Right lobe of liver (tissue), 6 donors: Measurements from ENCODE around the gene RAB11FIP3. TPM values are rescaled to one million over a fixed set of nuclear protein-coding genes. Genes with fewer than 3 reads are reported as not detected.

Experiments
- ATAC-seq, 4 donors: fragments of 200-7000 bp; cut with Tn5 transposase; one replicate each; pipeline ENCODE4 v1.9.1; 2020; ENCODE audit warnings: mild to moderate bottlenecking in 4 of 4, moderate library complexity in 4 of 4
- DNase-seq, 3 donors: peaks; one replicate each; pipeline ENCODE4 v3.0.0-alpha.2; 2020
- H3K27ac ChIP-seq, 3 donors: fragments of 200-600 bp; one replicate each; pipeline ENCODE4 v1.8.0; 2022
- H3K27me3 ChIP-seq, 2 donors: fragments of 200-600 bp; one replicate each; pipeline ENCODE4 v1.8.0; 2022
- H3K36me3 ChIP-seq, 4 donors: fragments of 200-600 bp; sonication (generic) in 1 of 4; one replicate each; pipeline versions ENCODE4 v1.5.1 to v1.8.0; 2017 to 2022; ENCODE audit warnings: control low read depth in 1 of 4
- H3K4me1 ChIP-seq, 4 donors: fragments of 200-600 bp; sonication (generic) in 1 of 4; one replicate each; pipeline versions ENCODE4 v1.5.1 to v1.8.0; 2017 to 2022; ENCODE audit warnings: control low read depth in 1 of 4
- H3K4me3 ChIP-seq, 3 donors: fragments of 200-600 bp; one replicate each; pipeline ENCODE4 v1.8.0; 2022
- H3K9me3 ChIP-seq, 4 donors: fragments of 200-600 bp; sonication (generic) in 1 of 4; one replicate each; pipeline versions ENCODE4 v1.5.1 to v1.8.0; 2017 to 2022; ENCODE audit warnings: control low read depth in 1 of 4
- POLR2A ChIP-seq: fragments of 450-650 bp; IDR thresholded peaks from one replicate; pipeline ENCODE4 v1.6.1; 2017; ENCODE audit warnings: antibody characterized with exemption, mild to moderate bottlenecking
- WGBS: methylation state at CpG from one replicate; pipeline ENCODE4 v1.1.6; 2018; ENCODE audit warnings: low coverage, low lambda C conversion rate; ENCODE audit not compliant: insufficient coverage; ENCODE audit errors: missing lambda C conversion rate; 5-methylcytosine and 5-hydroxymethylcytosine counted together
- intact Hi-C, 2 donors: fragments of 100-400 bp; cut with DNase I; formaldehyde crosslinking; loops; one replicate each; pipeline versions ENCODE4 v1.11.2 to v1.14.1; 2022
- total RNA-seq, 6 experiments: library from RNA; depleted of rRNA in 2 of 6; stranded (reverse); fragments of >200 nt in 2 of 6; fragmentation: NEBNext Ultra II Directional in 3 of 6; extraction: Animal tissue kit (Norgen Biotek cat#: 25700) in 3 of 6; gene quantifications; one replicate each; pipeline versions ENCODE4 v1.1.0 to v1.2.4, GENCODE V29; 2016 to 2023
- TF ChIP-seq, protein P1 (sequence below), 4 donors: fragments of 200-600 bp in 3 of 4; fragments of 450-650 bp in 1 of 4; IDR thresholded peaks; one replicate each; pipeline versions ENCODE4 v1.5.1 to v1.8.0; 2016 to 2022; ENCODE audit warnings: antibody characterized with exemption in 4 of 4, mild to moderate bottlenecking in 2 of 4
- donor health status: DM: no; HTN: yes; CAD: no.
- donor health status: DM: no; HTN: no; CAD: no.
- donor health status: DM: no; HTN: no; CAD: no.
- donor health status: DM: no; HTN: yes; CAD: no.
- donor health status: DM: no; HTN: yes; CAD: no.

Gene RAB11FIP3
- total RNA-seq, 6 experiments from 2014 or later: 19.5 to 38.3 (median 25.5) TPM

DNA sequence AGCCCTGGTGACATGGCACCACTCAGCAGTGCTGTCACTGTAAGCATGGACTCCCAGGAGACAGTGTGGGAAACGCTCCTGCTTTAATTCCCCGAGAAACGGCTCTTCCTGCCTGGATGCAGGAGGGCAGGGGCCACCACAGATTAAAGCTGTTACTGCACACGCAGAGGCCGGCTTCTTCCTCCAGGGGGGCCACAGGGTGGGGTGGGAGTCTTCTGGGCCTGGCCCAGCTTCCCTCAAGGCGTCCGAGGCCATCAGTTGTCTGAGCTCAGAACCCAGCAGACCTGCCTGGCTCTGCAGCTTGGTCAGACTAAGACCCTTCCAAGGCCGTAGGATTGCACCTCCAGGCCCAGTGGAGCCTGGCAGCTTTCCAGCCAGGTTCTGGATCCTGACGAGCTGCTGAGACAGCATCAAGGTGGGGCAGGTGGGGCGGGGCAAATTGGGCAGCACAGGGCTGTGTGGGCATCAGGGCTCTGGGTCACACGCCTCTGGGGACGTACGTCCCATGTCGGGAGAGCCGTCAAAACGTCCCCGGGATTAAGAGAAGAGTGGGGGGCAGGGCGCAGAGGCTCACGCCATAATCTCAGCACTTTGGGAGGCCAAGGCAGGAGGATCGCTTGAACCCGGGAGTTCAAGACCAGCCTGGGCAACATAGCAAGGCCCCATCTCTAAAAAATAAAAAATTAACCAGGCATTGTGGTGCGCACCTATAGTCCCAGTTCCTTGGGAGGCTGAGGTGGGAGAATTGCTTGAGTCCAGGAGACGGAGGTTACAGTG, 97.1 kb downstream of the RAB11FIP3 start:
- peaks cover 0 to 12% (median 4%) of the 10 kb centered on the region in 4 donors for H3K4me1 ChIP-seq
- H3K27me3 ChIP-seq: no peaks in the 10 kb centered on the region
- H3K4me3 ChIP-seq: no peak overlapping the region
- no peaks in the 10 kb centered on the region for H3K9me3 ChIP-seq
- WGBS: 80% methylated on average over 9 of the region's 23 CpGs
- no peak for ATAC-seq
- H3K36me3 ChIP-seq: peaks cover 3 to 25% (median 5%) of the 10 kb centered on the region in 4 donors
- intact Hi-C loops: no loop called here
- no peak overlapping the region for H3K27ac ChIP-seq
- no peak for DNase-seq
- TF ChIP-seq POLR2A: no peak
- TF ChIP-seq, protein P1, sequence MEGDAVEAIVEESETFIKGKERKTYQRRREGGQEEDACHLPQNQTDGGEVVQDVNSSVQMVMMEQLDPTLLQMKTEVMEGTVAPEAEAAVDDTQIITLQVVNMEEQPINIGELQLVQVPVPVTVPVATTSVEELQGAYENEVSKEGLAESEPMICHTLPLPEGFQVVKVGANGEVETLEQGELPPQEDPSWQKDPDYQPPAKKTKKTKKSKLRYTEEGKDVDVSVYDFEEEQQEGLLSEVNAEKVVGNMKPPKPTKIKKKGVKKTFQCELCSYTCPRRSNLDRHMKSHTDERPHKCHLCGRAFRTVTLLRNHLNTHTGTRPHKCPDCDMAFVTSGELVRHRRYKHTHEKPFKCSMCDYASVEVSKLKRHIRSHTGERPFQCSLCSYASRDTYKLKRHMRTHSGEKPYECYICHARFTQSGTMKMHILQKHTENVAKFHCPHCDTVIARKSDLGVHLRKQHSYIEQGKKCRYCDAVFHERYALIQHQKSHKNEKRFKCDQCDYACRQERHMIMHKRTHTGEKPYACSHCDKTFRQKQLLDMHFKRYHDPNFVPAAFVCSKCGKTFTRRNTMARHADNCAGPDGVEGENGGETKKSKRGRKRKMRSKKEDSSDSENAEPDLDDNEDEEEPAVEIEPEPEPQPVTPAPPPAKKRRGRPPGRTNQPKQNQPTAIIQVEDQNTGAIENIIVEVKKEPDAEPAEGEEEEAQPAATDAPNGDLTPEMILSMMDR (IDR thresholded peaks at IDR 0.05): no peak

DNA sequence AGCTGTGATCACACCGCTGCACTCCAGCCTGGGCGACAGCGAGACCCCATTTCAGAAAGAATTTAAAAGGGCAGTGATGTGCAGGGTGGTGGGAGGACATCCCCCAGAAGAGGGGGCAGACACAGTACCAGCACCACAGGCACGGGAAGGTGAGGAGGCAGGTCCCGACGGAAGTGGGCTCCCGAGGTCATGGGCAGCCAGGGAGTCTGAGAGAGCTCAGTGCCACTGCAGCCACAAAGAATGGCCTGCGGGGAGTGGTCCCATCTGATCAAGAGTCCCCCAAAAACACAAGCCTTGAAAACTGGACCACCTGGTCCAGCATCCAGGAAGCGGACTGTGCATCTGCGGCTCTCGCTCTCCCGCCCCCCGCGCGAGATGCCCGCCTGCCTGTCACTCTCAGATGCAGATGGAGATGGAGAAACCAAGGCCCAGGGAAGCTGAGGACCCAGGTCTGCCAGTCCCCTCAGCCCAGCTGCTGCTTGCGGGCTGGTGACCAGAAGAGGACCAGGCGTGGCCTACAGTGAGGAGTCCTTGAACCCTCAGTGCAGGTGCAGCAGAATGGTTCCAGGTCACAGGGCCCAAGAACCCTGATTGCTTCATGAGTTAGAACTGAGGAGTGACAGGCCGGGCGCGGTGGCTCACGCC, 97.8 kb downstream of the RAB11FIP3 start:
- TF ChIP-seq POLR2A: no peak
- TF ChIP-seq, protein P1 (IDR thresholded peaks at IDR 0.05): no peak
- intact Hi-C loops: no loop called here
- WGBS: 79% methylated on average over 5 of the region's 22 CpGs

DNA sequence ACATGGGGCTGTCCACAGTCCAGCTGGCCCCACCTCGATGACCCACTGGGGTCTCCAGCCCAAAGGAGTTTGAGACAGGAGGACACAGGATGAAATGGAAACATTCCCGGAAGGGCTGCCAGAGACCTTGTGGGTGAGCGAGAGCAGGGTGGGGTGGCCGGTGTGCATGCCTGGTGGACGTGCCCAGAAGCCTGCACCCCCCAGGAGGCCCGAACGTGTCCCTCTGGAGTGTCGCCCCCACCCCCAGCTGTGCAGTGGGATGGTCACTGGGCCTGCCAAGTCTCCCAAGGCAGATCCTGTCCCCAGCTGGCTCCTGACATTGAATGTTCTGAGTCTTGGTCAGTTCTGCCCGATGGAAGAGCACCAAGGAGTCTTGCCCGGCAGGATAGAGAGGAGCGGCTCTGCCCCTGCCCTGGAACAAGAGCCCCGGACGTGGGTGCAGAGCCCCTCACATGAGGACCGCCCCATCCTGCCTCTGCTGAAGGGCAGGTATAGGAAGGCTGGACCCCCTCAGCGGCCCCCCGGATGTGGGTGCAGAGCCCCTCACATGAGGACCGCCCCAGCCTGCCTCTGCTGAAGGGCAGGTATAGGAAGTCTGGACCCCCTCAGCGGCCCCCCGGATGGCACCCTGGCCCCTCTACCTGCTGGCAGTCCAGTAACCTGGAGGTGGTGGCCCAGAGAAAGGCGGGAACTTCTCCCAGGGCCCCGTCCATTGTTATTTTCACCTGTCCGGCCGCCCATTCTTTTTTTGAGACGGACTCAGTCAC, 99.0 kb downstream of the RAB11FIP3 start:
- H3K9me3 ChIP-seq: no peaks in the 10 kb centered on the region
- no peak overlapping the region for H3K4me3 ChIP-seq
- TF ChIP-seq, protein P1 (IDR thresholded peaks at IDR 0.05): no peak
- TF ChIP-seq POLR2A: no peak
- ATAC-seq (no peak), DNase-seq (no peak)
- H3K4me1 ChIP-seq: peaks cover 0 to 21% (median 12%) of the 10 kb centered on the region in 4 donors
- 95% methylated on average over 10 of the region's 24 CpGs for WGBS
- H3K27me3 ChIP-seq: no peaks in the 10 kb centered on the region
- intact Hi-C loops: no loop called here
- H3K27ac ChIP-seq: no peak overlapping the region
- peaks cover 0 to 16% (median 4%) of the 10 kb centered on the region in 4 donors for H3K36me3 ChIP-seq

More for the DNA sequence above, 97.8 kb downstream of the RAB11FIP3 start:
- H3K27me3 ChIP-seq: no peaks in the 10 kb centered on the region
- peaks cover 3 to 25% (median 5%) of the 10 kb centered on the region in 4 donors for H3K36me3 ChIP-seq
- ATAC-seq: no peak
- H3K27ac ChIP-seq: no peak overlapping the region
- H3K9me3 ChIP-seq: no peaks in the 10 kb centered on the region
- H3K4me1 ChIP-seq: peaks cover 0 to 12% (median 4%) of the 10 kb centered on the region in 4 donors
- H3K4me3 ChIP-seq: no peak overlapping the region
- no peak for DNase-seq

DNA sequence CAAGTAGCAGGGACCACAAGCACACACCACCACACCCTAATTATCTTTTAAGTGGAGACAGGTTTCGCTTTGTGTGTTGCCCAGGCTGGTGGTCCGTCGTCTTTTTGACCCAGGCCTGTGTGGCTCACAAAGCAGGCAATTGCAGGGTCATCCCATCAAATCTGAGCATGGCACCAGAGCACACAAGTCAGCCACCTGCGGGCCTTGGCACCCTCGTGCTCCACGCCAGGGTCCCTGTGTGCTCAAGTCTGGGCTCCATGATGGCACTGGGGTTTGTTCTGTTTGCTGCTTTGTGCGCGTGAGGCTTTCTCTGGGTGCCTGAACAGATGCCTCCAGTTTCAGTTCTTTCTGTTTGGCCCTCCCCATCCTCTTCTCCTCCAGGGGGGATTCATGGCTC, 99.7 kb downstream of the RAB11FIP3 start:
- Histone ChIP-seq H3K27me3 (no peaks in the 10 kb centered on the region), H3K36me3 (peaks cover 0 to 10% (median 4%) of the 10 kb centered on the region in 4 donors), H3K4me3 (no peak overlapping the region), H3K27ac (no peak overlapping the region), H3K4me1 (peaks cover 0 to 26% (median 13%) of the 10 kb centered on the region in 4 donors), H3K9me3 (no peaks in the 10 kb centered on the region)
- TF ChIP-seq, protein P1 (IDR thresholded peaks at IDR 0.05): no peak
- no peak for TF ChIP-seq POLR2A
- WGBS: 92% methylated on average over 4 of the region's 8 CpGs
- intact Hi-C loops: no loop called here
- ATAC-seq (no peak), DNase-seq (no peak)
